Erythroblast (primary cell): Measurements from ENCODE around the gene CRYBG2.

Source experiments
- GATA1 ChIP-seq: IDR thresholded peaks from 2 replicates; pipeline ENCODE4 v1.6.1; 2011; ENCODE audit warnings: low read depth, mild to moderate bottlenecking, control low read depth, low read length, moderate library complexity
- POLR2A ChIP-seq: IDR thresholded peaks from 2 replicates; pipeline ENCODE4 v1.6.1; 2011; ENCODE audit warnings: mild to moderate bottlenecking, low read length

DNA sequence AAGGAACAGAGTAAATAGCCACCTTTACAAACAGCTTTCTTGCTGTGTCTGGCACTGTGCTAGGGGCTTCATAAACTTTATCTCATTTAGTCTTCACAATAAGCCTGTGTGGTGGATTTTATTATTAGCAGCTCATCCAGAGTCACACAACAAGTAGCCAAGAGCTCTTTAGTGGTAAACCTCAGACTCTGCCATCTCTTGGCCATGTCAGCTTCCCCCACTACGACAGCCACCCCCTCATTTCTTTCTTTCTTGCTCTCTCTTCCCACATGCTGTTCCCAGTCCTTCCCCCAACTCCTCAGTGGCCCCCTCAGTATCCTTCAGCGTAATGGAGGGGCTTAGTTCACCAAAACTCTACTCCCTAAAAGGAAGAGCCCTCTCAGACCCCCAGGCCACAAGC is 19.9 kb upstream of the CRYBG2 start:
- TF ChIP-seq POLR2A (no peak), GATA1 (no peak)
